IMR-90 (cell line): ENCODE results near the gene CCDC88C. TPM values are rescaled to one million over a fixed set of nuclear protein-coding genes. Genes with fewer than 3 reads are reported as not detected.

Experiments used
- ATAC-seq: fragments of 200-7000 bp; cut with Tn5 transposase; 2 replicates; pipeline ENCODE4 v1.9.1; 2020; ENCODE audit warnings: low read depth, mild to moderate bottlenecking, moderate library complexity
- BruUV-seq: library from RNA; stranded (reverse); fragments of 400-500 nt; replicated peaks from 2 replicates; lab custom pipeline; 2021; lab: Mats Ljungman, UMichigan
- CTCF ChIA-PET: fragments of 300-600 bp; formaldehyde crosslinking; extraction: SDS; loops from one replicate; lab custom pipeline; 2021; ENCODE audit warnings: antibody characterized with exemption; lab: Yijun Ruan, JAX
- POLR2A ChIA-PET: fragments of 300-600 bp; sonication (Branson Sonifier 250); formaldehyde crosslinking; loops from one replicate; lab custom pipeline; 2022; ENCODE audit warnings: antibody characterized with exemption; ENCODE audit not compliant: unreplicated experiment; lab: Charles Lee
- DNase-seq: peaks from one replicate; pipeline ENCODE4 v3.0.0; 2013
- H2AFZ ChIP-seq: replicated peaks from 2 replicates; pipeline ENCODE3; 2013; ENCODE audit warnings: low read length, mild to moderate bottlenecking; ENCODE audit not compliant: poor library complexity
- H2AK5ac ChIP-seq: 2 replicates; pipeline ENCODE4 v1.6.1; 2013; ENCODE audit warnings: low read depth, low read length, inconsistent platforms
- H2AK9ac ChIP-seq: replicated peaks from 2 replicates; pipeline ENCODE3; 2013; ENCODE audit warnings: mild to moderate bottlenecking, low read depth, low read length, moderate library complexity; ENCODE audit not compliant: poor library complexity
- H2BK120ac ChIP-seq: 2 replicates; pipeline ENCODE4 v1.6.1; 2013; ENCODE audit warnings: low read depth, low read length, inconsistent platforms
- H2BK15ac ChIP-seq: 3 replicates; pipeline ENCODE4 v1.6.1; 2013; ENCODE audit warnings: low read depth, low read length, inconsistent platforms
- H2BK20ac ChIP-seq: 2 replicates; pipeline ENCODE4 v1.6.1; 2013; ENCODE audit warnings: low read depth, mild to moderate bottlenecking, inconsistent platforms, low read length, moderate library complexity
- H2BK5ac ChIP-seq: 2 replicates; pipeline ENCODE4 v1.6.1; 2013; ENCODE audit warnings: mild to moderate bottlenecking, low read depth, low read length, inconsistent platforms; ENCODE audit not compliant: poor library complexity, severe bottlenecking
- H3K14ac ChIP-seq: replicated peaks from 2 replicates; pipeline ENCODE4 v1.6.1; 2013; ENCODE audit warnings: low read depth, low read length, inconsistent platforms
- H3K18ac ChIP-seq: 2 replicates; pipeline ENCODE4 v1.6.1; 2013; ENCODE audit warnings: low read depth, low read length, control low read depth
- H3K23ac ChIP-seq: 2 replicates; pipeline ENCODE4 v1.6.1; 2013; ENCODE audit warnings: low read depth, low read length, inconsistent platforms
- H3K27ac ChIP-seq: 2 replicates; pipeline ENCODE4 v1.5.1; 2013; ENCODE audit warnings: mild to moderate bottlenecking, control low read depth, low read length; ENCODE audit not compliant: insufficient read depth
- H3K27me3 ChIP-seq: 2 replicates; pipeline ENCODE4 v1.6.1; 2013; ENCODE audit warnings: low read length; ENCODE audit not compliant: control insufficient read depth, insufficient read depth
- H3K36me3 ChIP-seq: 2 replicates; pipeline ENCODE4 v1.6.1; 2013; ENCODE audit warnings: low read length, mixed read lengths; ENCODE audit not compliant: control insufficient read depth, insufficient read depth
- H3K4ac ChIP-seq: 2 replicates; pipeline ENCODE4 v1.6.1; 2013; ENCODE audit warnings: low read depth, low read length, inconsistent platforms
- H3K4me1 ChIP-seq: 2 replicates; pipeline ENCODE4 v1.6.1; 2013; ENCODE audit warnings: low read length, mixed read lengths; ENCODE audit not compliant: control insufficient read depth, insufficient read depth
- H3K4me2 ChIP-seq: 2 replicates; pipeline ENCODE4 v1.6.1; 2013; ENCODE audit warnings: low read depth, mild to moderate bottlenecking, control low read depth, low read length, moderate library complexity
- H3K4me3 ChIP-seq: 2 replicates; pipeline ENCODE4 v1.5.1; 2013; ENCODE audit warnings: low read depth, mild to moderate bottlenecking, control low read depth, low read length, moderate library complexity; ENCODE audit not compliant: insufficient read depth
- H3K56ac ChIP-seq: 2 replicates; pipeline ENCODE4 v1.6.1; 2013; ENCODE audit warnings: low read length, inconsistent platforms; ENCODE audit not compliant: insufficient read depth; ENCODE audit errors: extremely low read depth
- H3K79me1 ChIP-seq, 2 experiments: 2 replicates each; pipeline ENCODE4 v1.6.1; 2013; ENCODE audit warnings: low read length in 2 of 2, inconsistent platforms in 1 of 2, low read depth in 1 of 2
- H3K9ac ChIP-seq: 2 replicates; pipeline ENCODE4 v1.6.1; 2013; ENCODE audit warnings: low read depth, low read length, control low read depth
- H3K9me1 ChIP-seq: 2 replicates; pipeline ENCODE4 v1.6.1; 2013; ENCODE audit warnings: low read length, inconsistent platforms; ENCODE audit not compliant: insufficient read depth
- H3K9me3 ChIP-seq: 2 replicates; pipeline ENCODE4 v1.6.1; 2013; ENCODE audit warnings: low read length; ENCODE audit not compliant: control insufficient read depth, insufficient read depth
- H4K20me1 ChIP-seq: 2 replicates; pipeline ENCODE4 v1.6.1; 2013; ENCODE audit warnings: low read length, inconsistent platforms; ENCODE audit not compliant: insufficient read depth
- H4K5ac ChIP-seq: 2 replicates; pipeline ENCODE4 v1.6.1; 2013; ENCODE audit warnings: mild to moderate bottlenecking, low read depth, low read length, control low read depth
- H4K8ac ChIP-seq, 2 experiments: 2 replicates each; pipeline ENCODE4 v1.6.1; 2013; ENCODE audit warnings: low read depth in 2 of 2, low read length in 2 of 2, control low read depth in 1 of 2, inconsistent platforms in 1 of 2
- H4K91ac ChIP-seq: 2 replicates; pipeline ENCODE4 v1.6.1; 2013; ENCODE audit warnings: low read depth, low read length, inconsistent platforms; ENCODE audit not compliant: insufficient read depth
- POLR2A ChIP-seq: IDR thresholded peaks from 2 replicates; pipeline ENCODE4 v1.6.1; 2012; ENCODE audit warnings: mild to moderate bottlenecking, low read depth, low read length
- USF2 ChIP-seq: fragments of 150-350 bp; IDR thresholded peaks from 2 replicates; pipeline ENCODE4 v1.6.1; 2017; ENCODE audit warnings: mild to moderate bottlenecking, antibody characterized with exemption, low read length, low read depth
- WGBS, 2 experiments: methylation state at CpG; one replicate each; pipeline versions ENCODE4 v1.1.5 to v1.1.7; 2013; ENCODE audit warnings: missing lambda C conversion rate in 2 of 2; ENCODE audit not compliant: insufficient read length in 1 of 2; ENCODE audit errors: extremely low coverage in 2 of 2; 5-methylcytosine and 5-hydroxymethylcytosine counted together
- dilution Hi-C: fragments of 300-500 bp; cut with HindIII; formaldehyde crosslinking; loops from one replicate; pipeline ENCODE4 v1.14.3; 2018; ENCODE audit warnings: low sequenced_read_pairs; ENCODE audit not compliant: unreplicated experiment
- in situ Hi-C: fragments of 300-500 bp; cut with MboI; formaldehyde crosslinking; loops from 3 replicates; pipeline ENCODE4 v1.14.3; 2019; ENCODE audit warnings: low sequenced_read_pairs, inconsistent platforms, mixed read lengths
- intact Hi-C: fragments of 100-400 bp; cut with micrococcal nuclease; formaldehyde crosslinking; loops from 2 replicates; pipeline ENCODE4 v1.10.0; 2022
- polyA plus RNA-seq, 3 experiments: library from polyadenylated mRNA; depleted of rRNA; stranded (reverse); fragments of >200 nt; gene quantifications; 2 replicates each; pipeline ENCODE4 v1.2.3, GENCODE V29; 2012; ENCODE audit warnings: low replicate concordance in 1 of 3
- total RNA-seq: library from RNA; depleted of rRNA; stranded (reverse); fragments of >200 nt; gene quantifications from 2 replicates; pipeline ENCODE4 v1.2.3, GENCODE V29; 2012

Gene CCDC88C
- total and polyA plus RNA-seq, 2 of the 4 experiments (the other 2 are of a cell fraction) = 0.17 to 0.18 TPM

- peak; percentile 82 for TF ChIP-seq USF2
- TF ChIP-seq POLR2A = no peak
- peaks cover 21% of the 10 kb centered on the region for H3K9me1 ChIP-seq
- H3K36me3 ChIP-seq = no peaks in the 10 kb centered on the region
- 0 out of 2 replicates have a peak overlapping the region, but pooled peaks have one; percentile 9 for H3K4ac ChIP-seq
- H3K56ac ChIP-seq = peak overlapping the region; percentile 32; the same call in 1 of the 2 replicates
- peak; percentile 43; the same call in 1 of the 2 replicates for ATAC-seq
- H2AK9ac ChIP-seq = no peak overlapping the region
- in situ Hi-C loops (no loop called here), intact Hi-C loops (no loop called here), dilution Hi-C loops (no loop called here)
- H2BK20ac ChIP-seq = peak overlapping the region; percentile 76
- H3K4me1 ChIP-seq = peaks cover 6% of the 10 kb centered on the region
- H3K23ac ChIP-seq = no peak overlapping the region
- POLR2A ChIA-PET = no interaction called here
- H3K9ac ChIP-seq = no peak overlapping the region
- WGBS, 2 experiments = no CpG with 5 or more reads among the region's 4 CpGs
- H3K4me3 ChIP-seq = no peak overlapping the region
- H2AFZ ChIP-seq = peak overlapping the region; percentile 84
- H2AK5ac ChIP-seq = peak overlapping the region; percentile 54; the same call in 1 of the 2 replicates
- H4K91ac ChIP-seq = no peak overlapping the region
- no peak overlapping the region for H3K27ac ChIP-seq
- H2BK120ac ChIP-seq = no peak overlapping the region; the same call in 1 of the 2 replicates
- peaks cover 2% of the 10 kb centered on the region; the same call in 1 of the 2 replicates for H3K9me3 ChIP-seq
- H3K79me1 ChIP-seq = peaks cover 0 to 4% of the 10 kb centered on the region in 2 experiments; a peak in 1 of 4 replicates
- peak overlapping the region; percentile 52; the same call in 1 of the 2 replicates for H3K14ac ChIP-seq
- no peaks in the 10 kb centered on the region for H4K20me1 ChIP-seq
- peak; percentile 36 for DNase-seq
- BruUV-seq = no TSS peak
- H3K4me2 ChIP-seq = no peak overlapping the region
- CTCF ChIA-PET = no interaction called here
- peak overlapping the region; percentile 84; the same call in 1 of the 3 replicates for H2BK15ac ChIP-seq
- H3K18ac ChIP-seq = no peak overlapping the region
- no peak overlapping the region; the same call in 1 of the 2 replicates for H4K5ac ChIP-seq
- no peaks in the 10 kb centered on the region for H3K27me3 ChIP-seq
- H4K8ac ChIP-seq = peak overlapping the region in 1 of 2 experiments; percentile 87; a peak in 1 of 4 replicates
- peak overlapping the region; percentile 2 for H2BK5ac ChIP-seq
Measured at GRCh38 chr14:91230397-91231035, 187.1 kb downstream of the CCDC88C start.
